ENCODE results near the gene ACSS1.

ACSS1 gene

DNA sequence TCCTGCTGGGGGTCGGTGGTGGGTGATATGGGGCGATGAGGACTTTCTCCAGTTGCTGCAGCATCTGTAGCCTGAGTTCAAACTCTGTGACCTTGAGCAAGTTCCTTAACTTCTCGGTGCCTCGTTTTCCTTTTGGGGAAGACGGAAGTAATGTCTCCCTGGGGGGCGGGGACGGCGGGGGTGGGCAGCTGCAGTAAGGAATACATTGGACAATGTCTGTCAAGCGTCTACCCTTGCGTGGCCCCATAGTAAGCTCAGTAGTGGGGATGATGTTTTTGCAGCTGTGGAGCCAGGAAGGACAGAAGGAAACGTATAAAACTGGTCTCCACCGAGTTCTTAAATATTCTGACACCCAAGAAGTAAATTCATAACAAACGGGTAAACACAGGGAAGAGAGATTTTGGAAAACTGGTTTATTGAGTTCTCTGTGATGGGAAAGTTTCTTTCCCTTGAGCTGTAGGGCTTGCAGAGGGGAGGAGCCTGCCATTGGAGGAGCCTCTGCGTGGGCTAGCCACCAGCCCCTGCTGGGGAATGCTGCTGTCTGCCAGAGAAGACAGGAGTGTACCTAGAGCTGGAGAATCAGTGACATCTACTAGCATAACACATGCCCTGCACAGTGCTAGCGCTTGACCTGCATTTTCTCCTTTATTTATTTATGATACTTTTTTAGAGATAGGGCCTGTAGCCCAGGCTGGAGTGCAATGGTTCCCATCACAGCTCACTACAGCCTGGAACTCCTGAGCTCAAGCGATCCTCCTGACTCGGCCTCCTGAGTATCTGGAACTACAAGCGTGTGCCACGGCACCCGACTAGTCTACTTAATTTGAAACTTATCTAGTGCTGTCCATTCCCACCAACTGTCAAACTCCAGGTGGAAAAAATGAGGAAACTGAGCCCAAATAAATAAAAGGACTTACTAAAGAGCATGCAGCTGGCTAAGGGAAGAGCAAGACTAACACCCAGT is 1.2 kb upstream of the ACSS1 start:
- DNase-seq (ENCODE audit: low read depth), result no peak

DNA sequence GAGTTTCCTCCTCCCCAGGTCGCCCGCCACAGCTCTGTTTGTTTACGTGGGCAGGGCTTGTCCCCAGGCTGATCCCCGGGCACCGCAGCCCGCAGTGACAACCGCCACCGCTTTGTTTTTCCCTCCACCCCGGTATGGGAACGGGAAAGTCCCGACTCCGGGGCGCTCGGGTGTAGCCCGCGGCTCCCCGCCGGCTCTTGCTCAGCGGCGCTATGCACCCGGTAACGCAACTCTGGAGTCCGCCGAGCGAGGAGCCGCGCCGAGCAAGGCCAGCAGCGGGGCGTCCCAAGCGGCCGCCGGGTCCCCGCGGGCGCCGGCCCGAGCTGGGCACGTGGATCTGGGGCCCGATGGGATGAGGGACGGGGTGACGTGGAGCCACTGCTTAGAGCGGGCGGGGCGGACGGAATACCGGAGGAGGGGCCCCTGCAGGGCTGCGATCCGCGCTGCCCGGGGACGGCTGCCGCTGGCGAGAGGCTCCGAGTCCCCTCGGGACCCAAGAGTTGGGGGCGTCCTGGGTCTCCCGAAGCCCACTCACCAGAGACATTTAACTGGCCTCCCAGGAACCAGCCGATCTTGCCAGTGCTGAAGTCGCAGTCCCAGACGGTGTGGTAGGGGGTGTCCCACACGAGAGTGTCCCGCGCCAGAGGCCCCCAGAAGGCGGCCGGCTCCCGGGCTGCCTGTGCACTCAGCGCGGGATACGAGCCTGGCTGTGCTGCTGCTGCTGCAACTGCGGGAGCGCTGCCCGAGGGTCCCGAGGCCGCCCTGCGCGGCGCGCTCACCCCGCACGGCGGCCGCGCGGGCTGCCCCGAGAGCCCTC is 497 bp downstream of the ACSS1 start:
- DNase-seq (ENCODE audit: low read depth), result peak; percentile 66

DNA sequence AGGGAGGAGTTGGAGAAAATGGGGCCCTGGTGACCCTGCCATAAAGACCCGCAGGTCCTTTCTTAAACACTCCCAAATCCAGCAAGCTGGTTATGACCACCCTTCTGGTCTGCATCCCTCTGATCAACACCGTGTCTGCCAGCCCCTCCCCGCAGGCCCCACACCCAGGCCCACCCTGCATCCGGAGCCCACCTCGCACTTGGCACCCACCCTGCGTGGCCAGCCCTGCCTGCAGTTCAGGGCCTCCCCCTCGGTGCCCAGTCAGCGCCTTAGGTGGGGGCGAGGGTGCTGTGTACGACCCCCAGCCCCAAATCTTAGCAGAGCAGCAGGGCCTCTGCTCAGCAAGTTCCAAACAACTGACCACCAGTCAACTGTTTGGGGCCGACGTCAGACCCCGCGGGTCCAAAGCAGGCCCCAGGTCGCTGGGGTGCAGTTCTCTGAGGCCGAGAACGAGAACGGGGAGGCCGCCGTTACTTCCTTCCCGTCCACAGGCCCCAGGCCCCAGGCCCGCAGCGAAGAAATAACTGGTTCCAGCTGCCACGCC is 1.2 kb downstream of the ACSS1 start:
- no peak for DNase-seq (ENCODE audit: low read depth)

DNA sequence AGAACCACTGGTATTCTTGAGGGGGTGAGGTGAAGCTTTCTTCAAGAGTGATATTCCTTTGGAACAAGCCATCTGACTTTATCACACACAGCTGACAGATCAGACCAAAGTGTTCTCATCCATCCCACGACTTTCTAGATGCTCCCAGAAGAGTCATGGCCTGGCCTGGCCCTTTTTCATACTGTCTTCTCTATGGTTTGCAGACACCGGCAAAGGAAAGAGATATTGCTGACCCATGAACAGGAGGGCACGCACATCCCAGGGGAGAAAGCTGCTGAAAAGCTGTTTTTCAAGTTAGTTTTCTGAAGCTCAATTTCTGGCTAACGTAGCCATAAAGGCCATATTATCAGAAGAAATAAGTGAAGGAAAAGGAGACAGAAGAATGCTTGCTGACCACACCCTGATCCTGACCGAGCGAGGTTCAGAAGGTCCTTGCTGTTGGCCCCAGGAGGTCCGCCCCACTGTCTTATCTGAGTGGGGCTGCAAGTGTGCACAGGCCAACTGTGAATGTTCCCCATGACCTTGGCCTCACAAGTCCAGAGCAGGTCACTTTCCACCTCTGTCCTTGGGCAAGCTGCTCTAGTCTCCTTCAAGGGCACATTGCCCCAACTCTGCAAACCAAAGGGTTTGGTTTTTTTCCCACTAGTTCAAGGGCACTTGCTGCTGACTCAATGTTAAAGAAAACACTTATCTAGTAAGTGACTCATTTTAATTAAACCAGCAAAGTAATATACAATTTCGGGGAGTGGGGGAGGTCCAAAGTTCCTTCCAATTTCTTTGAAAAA is 2.0 kb downstream of the ACSS1 start:
- DNase-seq (ENCODE audit: low read depth), result no peak

DNA sequence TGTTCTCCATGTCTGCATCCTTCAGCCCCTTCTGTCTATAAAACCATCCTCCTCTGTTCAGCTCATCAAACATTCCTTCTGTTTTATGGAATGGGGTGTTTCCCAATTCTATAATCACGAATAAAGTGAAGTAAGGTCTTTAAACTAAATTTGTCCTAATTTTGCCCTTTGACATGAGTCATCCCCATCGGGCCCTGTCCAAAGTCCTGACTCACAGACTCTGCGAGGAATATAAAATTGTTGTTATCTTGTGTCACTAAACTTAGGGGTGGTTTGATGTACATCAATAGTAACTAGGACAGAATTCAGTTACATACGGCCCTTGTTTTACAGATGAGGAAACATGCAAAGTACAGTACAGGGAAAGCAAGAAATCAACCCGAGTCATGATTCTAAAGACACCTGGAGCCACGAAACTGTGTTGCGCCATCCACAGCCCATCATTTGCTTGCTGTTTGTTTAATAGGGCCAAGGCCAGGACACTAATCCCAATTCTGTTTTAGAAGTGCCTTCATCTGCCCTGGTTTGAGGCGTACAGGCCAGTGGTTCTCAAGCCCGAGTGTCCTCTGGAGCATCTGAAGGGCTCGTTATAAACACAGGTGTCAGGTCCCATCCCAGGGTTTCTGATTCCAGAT is 2.8 kb downstream of the ACSS1 start:
- DNase-seq (ENCODE audit: low read depth), result no peak

GRCh38 chr20:25054096-25054820 is 3.7 kb downstream of the ACSS1 start:
- no peak for DNase-seq (ENCODE audit: low read depth)

GRCh38 chr20:25053255-25054031 is 4.5 kb downstream of the ACSS1 start:
- no peak for DNase-seq (ENCODE audit: low read depth)

- no peak for DNase-seq (ENCODE audit: low read depth)
These were observed 5.4 kb downstream of the ACSS1 start for GRCh38 chr20:25052255-25053194.

GRCh38 chr20:25051386-25052155 is 6.4 kb downstream of the ACSS1 start:
- DNase-seq (ENCODE audit: low read depth), result no peak

DNA sequence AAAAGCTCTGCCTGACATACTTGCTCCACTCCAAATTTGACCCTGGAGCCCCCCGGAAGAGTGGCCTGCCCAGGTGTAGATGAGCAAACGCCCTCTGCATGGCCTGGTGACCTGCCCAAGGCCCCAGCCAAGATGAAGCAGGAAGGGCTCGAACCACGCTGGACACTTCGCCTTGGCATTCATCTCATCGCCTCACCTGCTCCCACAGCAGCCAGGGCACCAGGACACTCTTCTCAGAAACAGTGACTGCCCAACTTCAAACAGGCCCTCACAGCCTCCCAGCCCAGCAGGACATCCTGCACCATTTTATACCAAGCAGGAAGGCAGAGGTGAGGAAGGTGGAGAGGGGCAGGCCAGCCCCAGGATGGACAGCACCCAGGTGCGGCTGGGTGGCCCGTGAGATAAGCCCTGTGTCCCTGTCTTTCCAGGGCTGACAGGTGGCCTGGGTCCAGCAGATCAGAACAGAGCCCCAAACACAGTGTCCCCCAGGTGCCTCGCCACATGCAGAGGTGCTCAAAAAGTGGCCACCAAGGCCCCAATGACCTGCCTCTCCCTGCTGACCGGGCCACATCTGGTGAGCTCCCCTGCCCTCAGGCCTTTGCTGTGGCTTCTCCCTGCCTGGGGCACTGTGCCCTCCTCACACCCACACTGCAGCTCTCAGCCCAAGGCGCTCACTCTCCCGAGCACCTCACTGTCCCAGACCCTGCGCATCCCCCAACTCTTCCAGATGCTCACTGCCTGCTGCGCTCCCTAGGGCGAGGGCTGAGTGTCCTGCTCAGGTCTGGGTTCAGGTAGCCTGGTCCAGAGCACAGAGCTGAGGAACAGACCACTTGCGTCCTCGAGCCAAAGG is 7.2 kb downstream of the ACSS1 start:
- no peak for DNase-seq (ENCODE audit: low read depth)

- DNase-seq (ENCODE audit: low read depth), result no peak
These were observed 7.9 kb downstream of the ACSS1 start for GRCh38 chr20:25050082-25050481.

DNA sequence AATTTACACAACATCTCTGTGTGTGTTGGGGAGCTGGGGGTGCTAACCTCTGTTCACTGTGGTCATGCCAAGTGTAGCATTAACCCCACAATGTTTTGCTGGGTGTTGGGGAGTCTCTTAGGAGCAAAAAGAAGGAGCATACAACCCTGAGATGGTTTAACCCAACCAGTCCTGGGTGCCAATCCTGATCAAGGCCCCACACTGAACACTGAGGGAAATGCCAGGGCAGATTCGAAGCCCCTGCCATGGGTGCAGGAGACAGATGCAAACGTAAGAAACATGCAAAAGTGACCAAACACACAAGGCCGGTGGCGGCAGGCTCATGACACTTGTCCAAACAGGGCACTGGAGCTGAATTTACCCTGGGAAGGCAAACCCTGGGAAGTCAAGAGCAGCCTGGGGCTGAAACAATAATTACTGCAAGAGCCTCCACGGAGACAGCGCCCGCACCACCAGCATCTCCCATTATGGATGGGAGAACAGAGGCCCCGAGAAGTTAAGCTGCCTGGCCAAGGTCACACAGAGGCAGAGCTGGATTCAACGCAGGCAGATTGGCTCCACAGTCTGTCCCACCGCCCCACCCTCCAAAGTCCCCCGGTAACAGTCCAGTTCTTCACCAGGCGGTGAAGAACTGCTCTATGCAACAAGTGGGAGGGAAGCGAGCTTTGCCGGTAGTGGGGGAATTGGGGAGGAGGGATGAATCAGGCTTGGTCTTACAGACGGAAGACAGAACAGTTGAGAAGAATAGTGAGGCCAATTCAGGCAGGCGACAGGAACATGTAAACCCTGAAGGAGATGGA is 8.5 kb downstream of the ACSS1 start:
- no peak for DNase-seq (ENCODE audit: low read depth)

GRCh38 chr20:25048519-25048952 is 9.4 kb downstream of the ACSS1 start:
- DNase-seq (ENCODE audit: low read depth), result no peak

DNA sequence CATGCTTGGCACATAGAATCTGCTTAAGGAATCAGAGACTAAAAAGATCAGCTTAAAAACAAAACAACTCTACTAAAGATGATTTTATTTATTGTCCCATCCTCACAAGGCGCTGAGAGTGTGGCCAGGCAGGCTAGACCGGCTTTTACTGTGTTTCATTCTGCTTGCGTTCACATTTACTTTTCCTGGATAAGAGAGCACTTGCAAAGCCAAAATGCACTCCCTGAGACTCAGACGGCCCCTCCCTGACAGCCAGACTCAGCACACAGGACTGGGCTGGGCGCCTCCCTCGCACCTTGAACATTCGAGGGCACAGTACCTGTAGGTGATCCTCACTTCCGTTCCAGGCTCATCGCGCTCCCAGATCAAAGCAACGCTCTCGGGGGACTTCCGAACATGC is 10.2 kb downstream of the ACSS1 start:
- DNase-seq (ENCODE audit: low read depth), result no peak

GRCh38 chr20:25046736-25047666 is 10.9 kb downstream of the ACSS1 start:
- no peak for DNase-seq (ENCODE audit: low read depth)

Data from activated T-helper 1 cell treated with Interleukin-2 at 50 U/mL for 16 hours (primary cell).